ENCODE data around the gene PRICKLE4. TPM values are rescaled to one million over a fixed set of nuclear protein-coding genes. Genes with fewer than 3 reads are reported as not detected.

The PRICKLE4 gene
- total RNA-seq, 1 donor from 2014 or later, result 14.2 TPM

DNA sequence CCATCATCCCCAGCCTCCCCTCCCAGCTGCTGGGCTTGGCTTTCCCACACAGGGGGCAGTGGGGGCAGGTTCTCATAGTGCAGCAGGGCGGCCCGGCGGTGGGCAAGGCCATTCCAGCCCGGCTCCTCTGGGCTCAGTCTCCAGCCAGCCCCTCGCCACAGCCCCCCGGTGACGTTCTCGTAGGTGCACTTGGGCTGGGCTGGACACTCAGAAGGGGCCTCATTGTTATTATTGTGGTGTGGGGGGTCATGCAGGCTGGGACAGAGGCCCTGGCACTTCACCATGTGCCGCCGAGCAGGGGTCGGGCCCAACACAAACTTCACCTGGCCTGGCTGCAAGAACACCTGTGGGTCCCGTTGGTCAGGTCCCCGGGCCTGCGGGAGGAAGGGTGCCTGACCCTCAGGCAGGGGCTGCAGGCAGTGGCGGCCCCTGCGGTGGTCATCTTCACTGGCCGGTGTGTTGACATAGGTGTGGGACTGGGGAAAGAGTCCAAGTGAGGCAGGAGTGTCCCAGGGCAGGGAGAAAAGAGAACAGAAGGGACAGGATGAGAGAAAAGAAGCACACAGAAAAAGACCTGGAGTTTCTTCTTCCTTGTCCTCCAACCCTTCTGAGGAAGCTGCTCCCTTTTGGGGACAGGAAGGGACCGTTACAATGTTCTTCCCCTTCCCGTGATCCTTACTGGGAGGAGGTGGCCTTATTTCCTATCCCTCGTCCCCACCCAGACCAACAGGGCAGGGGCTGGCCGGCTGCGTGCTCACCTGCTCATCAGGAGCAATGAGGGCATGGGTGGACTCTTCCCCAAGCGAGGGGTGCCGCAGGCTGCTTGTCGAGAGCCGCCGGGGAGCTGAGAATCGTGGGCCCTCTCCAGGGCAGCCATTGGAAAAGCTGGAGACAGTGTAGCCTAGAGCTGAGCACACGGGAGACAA lies 9.3 kb upstream of the PRICKLE4 start:
- DNase-seq (ENCODE audit: low spot score), result no peak

GRCh38 chr6:41774841-41775240 lies 5.7 kb upstream of the PRICKLE4 start:
- no peak for DNase-seq (ENCODE audit: low spot score)

DNA sequence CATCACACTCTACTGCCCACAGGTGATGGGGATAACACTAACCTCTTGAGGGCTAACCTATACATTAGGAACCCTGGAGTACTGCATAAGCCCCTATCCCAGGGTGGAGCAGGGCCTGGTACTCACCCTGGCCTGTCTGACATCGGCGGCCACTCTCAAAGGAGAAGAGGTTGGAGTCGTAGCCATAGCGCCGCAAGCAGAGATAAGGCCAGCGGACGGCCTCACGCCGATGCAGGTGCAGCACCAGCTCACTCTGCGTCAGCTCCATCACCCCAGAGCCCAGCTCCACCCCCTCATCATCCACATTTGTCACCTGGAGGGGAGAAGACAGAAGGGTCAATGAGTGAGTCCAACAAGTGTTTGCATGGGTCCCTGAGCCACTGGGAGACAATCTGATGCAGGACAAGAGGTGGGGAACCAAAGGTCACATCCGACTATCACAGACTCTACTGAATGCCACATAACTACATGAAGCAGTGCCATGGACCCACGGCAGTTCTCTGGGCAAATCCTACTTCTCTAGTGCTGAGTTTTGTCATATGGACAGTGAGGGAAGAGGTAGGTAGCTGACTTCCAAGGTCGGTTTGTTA lies 5.2 kb upstream of the PRICKLE4 start:
- DNase-seq (ENCODE audit: low spot score), result no peak

DNA sequence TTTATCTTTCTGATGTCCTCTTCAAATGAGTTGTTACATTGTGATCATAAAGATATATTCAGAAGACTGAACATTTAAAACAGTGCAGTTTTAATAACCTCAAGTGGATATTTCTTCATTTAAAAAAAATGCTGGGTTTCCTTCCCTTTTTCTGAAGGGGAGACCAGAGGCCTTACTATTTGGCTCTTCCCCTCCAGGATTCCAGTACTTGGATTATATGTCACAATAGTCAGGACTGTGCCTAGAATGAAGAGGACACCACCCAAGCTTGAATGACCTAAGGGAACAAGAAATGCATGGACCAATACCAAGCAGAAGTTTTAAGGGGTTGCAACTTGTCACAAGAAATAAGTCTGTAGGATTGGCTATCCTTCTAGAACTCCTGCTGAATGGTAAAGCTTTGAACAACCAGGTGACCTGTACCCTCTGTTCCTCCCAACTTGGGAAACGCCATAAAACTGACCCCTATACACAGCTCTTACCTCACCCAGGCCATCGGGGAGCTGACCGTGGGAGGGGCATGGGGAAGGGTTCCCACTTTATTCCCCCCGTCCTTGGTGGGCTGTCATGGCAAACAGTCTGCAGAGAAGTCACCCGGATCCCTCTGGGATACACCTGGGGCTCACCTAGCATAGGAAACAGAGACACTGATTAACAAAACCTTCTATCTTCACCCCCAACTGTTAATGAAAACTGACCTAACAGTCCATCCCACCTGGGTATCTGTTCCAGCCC lies 2.9 kb upstream of the PRICKLE4 start:
- no peak for DNase-seq (ENCODE audit: low spot score)

DNA sequence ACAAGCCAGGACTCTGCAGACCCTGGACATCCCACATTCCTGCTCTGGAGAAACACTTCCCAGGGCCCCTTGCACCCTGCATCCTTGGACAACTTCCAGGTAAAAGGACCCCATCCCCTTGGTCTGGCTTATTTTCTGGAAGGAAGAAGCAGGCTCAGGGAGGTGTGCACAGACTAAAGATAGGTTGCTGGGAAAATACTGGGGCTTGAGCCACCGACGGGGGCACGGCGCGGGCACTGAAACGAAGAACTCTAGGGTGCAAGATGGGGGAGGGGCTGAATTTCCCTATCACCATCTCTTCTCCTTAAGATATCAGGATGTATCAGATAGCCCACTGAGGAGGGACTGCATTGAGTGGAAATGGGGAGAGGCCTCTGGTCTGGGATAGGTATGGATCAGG lies 1.7 kb upstream of the PRICKLE4 start:
- no peak for DNase-seq (ENCODE audit: low spot score)

GRCh38 chr6:41779336-41779735 lies 1.2 kb upstream of the PRICKLE4 start:
- no peak for DNase-seq (ENCODE audit: low spot score)

- DNase-seq (ENCODE audit: low spot score), result peak; percentile 99
Measured at GRCh38 chr6:41779788-41780550, 613 bp upstream of the PRICKLE4 start, which contains the start of gene FRS3. TSS of gene FRS3 (minus strand) at chr6:41779900. CDS start at chr6:41776987, 2,913 bp downstream.

- no peak for DNase-seq (ENCODE audit: low spot score)
Measured at GRCh38 chr6:41781366-41781730, 766 bp downstream of the PRICKLE4 start.

DNA sequence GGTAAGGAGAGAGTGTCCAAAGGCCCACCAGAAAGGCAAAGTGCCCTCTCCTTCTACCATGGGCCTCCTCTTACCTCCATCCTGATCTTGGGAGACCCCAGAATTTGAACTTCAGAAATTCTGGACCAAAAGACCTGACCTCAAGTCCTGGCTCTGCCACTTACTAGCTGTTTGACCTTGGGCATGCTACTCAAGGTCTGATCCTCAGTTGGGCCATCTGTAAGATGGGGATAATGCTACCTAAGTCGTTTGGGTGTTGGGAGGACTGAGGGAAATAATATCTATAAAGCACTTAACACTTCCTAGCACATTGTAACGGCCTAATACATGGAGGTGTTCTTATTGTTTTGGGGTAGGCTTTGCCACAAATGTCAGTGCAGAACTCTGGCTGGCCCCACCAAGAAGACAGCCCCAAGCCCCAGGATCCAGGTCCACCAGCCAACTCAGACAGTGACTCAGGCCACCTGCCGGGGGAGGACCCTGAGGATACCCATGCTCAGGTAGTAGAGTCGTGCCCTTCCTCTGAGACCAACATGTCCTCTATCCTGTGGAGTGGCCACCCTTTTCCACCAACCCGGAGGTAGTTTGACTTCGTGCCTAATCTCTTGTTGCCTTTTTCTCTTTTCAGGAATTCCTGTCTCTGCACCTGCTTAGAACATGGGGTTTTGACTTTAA lies 2.7 kb downstream of the PRICKLE4 start:
- DNase-seq (ENCODE audit: low spot score), result no peak

DNA sequence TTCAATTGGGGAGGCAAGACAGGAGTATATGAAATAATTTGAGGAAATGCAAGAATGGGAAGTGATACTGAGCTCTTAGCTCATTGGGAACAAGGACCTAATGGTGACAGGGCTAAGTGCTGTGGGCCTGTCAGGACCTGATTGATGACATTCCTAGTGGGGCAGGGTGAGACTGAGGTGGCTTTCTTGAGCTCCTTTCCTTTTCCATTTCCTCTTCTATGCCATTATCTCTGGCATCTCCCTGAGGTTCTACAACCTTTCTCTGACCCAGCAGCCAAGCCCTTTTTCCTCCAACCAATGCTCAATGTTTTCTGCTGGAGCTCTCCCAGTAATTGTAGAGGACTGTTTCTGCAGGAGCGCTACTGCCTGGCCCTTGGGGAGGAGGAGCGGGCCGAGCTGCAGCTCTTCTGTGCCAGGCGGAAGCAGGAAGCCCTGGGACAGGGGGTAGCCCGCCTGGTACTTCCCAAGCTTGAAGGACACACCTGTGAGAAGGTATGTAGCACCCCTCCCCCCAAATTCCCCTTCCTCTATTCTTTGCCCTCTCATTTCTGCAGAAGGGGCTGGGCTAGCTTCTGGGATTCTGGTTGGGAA lies 4.1 kb downstream of the PRICKLE4 start:
- peak; percentile 73 for DNase-seq (ENCODE audit: low spot score)

GRCh38 chr6:41785254-41785653 lies 4.7 kb downstream of the PRICKLE4 start:
- DNase-seq (ENCODE audit: low spot score), result no peak

- no peak for DNase-seq (ENCODE audit: low spot score)
Measured at GRCh38 chr6:41785689-41786450, 5.3 kb downstream of the PRICKLE4 start.

DNA sequence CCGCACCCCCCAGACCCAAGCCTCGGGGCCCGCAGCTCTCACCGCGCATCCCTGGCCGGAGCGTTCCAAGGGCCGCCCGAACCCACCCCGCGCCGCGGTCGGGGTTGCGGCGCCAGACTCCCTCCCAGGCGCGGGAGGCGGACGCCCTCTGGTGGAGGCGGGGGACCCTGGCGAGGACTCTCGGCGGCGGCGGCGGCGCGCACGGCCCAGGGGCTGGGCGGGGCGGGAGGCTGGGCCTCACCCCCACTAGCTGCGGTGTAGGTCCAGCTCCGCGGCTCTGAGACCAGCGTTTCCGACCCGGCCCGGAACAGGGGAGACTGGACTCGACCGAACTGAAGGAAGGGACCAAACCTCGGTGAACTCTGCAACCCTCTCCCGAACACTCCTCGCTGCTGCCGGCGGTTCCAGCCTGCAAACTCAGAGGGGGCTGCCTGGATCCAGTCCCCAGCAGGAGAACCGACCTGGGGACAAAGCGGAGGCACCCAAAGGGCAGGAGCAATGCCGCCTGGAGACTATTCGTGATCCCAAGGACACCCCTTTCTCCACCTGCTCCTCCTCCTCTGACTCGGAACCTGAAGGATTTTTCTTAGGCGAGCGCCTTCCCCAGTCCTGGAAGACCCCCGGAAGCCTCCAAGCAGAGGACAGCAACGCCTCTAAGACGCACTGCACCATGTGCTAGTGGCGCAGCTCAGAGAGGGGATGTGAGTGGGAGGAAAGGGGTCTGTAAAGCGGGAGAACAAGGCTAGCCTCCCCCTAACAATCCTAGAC lies 6.1 kb downstream of the PRICKLE4 start:
- DNase-seq (ENCODE audit: low spot score), result peak; percentile 93

GRCh38 chr6:41787219-41787917 lies 6.8 kb downstream of the PRICKLE4 start, which contains the start of gene TOMM6:
TSS of gene TOMM6 (plus strand) at chr6:41787694. CDS start at chr6:41787698, 4 bp downstream.
- peak; percentile 97 for DNase-seq (ENCODE audit: low spot score)

DNA sequence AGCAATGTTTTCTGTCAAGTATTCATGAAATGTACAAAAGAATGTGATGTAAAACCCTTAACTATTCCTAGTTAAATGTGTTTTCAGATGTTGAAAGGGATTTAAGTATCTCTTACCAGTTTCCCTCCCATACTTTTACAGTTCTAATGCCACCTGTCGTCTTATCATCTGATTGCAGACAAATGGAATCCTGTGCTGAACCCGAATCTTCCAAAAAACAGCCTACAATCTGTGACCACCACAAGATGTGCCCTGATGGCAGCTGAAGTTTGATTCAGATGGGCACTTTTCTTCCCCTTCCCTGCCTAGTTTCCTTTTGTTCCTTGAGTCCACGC lies 8.8 kb downstream of the PRICKLE4 start:
- no peak for DNase-seq (ENCODE audit: low spot score)

- no peak for DNase-seq (ENCODE audit: low spot score)
Measured at GRCh38 chr6:41790045-41790444, 9.5 kb downstream of the PRICKLE4 start.

DNA sequence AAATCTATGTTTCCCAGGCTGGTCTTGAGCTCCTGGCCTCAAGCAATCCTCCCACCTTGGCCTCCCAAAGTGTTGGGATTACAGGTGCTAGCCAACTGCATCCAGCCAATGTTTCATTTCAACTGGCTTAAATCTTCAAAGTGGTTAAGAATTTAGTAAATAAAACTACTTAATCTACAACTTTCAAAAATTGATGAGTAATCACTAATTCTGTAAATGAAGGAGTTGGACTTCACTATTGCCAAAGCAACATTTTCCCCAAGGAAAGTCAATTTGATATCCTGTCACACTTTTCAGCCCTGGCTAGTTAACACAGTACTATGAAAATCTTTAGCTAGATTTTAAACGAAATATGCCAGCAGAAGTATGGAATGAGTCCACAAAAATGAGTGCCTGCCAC lies 10.7 kb downstream of the PRICKLE4 start:
- DNase-seq (ENCODE audit: low spot score), result no peak

- no peak for DNase-seq (ENCODE audit: low spot score)
Measured at GRCh38 chr6:41791984-41792383, 11.4 kb downstream of the PRICKLE4 start.

DNA sequence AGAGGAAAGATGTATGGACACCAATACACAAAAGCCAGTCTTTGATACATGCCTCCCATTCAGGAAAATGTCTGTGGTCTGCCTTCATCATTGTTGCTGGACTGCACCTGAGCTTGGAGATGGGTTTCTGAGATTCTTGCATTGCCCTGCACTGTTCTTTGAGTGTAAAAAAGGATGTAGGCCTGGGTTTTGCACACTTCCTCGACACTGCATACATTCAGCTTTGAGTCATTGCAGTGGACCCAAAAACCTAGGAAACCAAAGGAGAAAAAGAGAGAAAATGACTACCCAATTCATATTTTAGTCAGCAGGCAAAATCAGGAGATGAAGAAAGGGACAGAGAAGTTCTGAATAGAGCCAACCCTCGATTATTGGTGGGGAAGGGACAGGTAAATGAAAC lies 15.9 kb downstream of the PRICKLE4 start:
- DNase-seq (ENCODE audit: low spot score), result no peak
